ENCODE results near the gene ATP8B1. TPM values are rescaled to one million over a fixed set of nuclear protein-coding genes. Genes with fewer than 3 reads are reported as not detected.
A peak's percentile ranks its signal among the peaks of the same experiment; 100 is the strongest.

Gene ATP8B1
- total and polyA plus RNA-seq, 2 of the 4 experiments (the other 2 are of a cell fraction) = 64.3 to 136 TPM

GRCh38 chr18:57812126-57812477 is 9.0 kb upstream of the ATP8B1 start:
- H2BK5ac ChIP-seq (ENCODE audit: low read depth, low read length, poor library complexity, severe bottlenecking) = peak overlapping the region; percentile 99
- peaks cover 0 to 11% of the 10 kb centered on the region in 2 experiments; a peak in 2 of 4 replicates for H3K79me1 ChIP-seq (ENCODE audit: low read depth in 1 of 2, low read length in 2 of 2)
- DNase-seq = no peak
- H4K8ac ChIP-seq (ENCODE audit: low read depth in 2 of 2, low read length in 2 of 2) = peak overlapping the region; percentile 90 to 91
- peak overlapping the region; percentile 90 for H3K14ac ChIP-seq (replicated peaks; ENCODE audit: low read depth, low read length)
- peak overlapping the region; percentile 82; the same call in 1 of the 2 replicates for H3K18ac ChIP-seq (ENCODE audit: low read depth, low read length)
- no peaks in the 10 kb centered on the region for H4K20me1 ChIP-seq (ENCODE audit: insufficient read depth, low read length)
- ChIA-PET CTCF (interaction anchor here (0.6 kb wide), 1 partner anchor 402 kb away, joined by 4 read pairs; no protein-coding TSS in a partner anchor), POLR2A (ENCODE audit: unreplicated experiment) (no interaction called here)
- intact Hi-C loops (cut with micrococcal nuclease) = no loop called here
- H3K9me3 ChIP-seq (ENCODE audit: control insufficient read depth, insufficient read depth, low read length) = peaks cover 6% of the 10 kb centered on the region; the same call in 1 of the 2 replicates
- BruUV-seq (replicated peaks) = no TSS peak
- H3K27ac ChIP-seq (ENCODE audit: insufficient read depth, low read length) = no peak overlapping the region; the same call in 1 of the 2 replicates
- H2BK15ac ChIP-seq (ENCODE audit: low read depth, low read length) = peak overlapping the region; percentile 100; the same call in 2 of the 3 replicates
- peak overlapping the region; percentile 99 for H2AK5ac ChIP-seq (ENCODE audit: low read depth, low read length)
- peak overlapping the region; percentile 97 for H4K91ac ChIP-seq (ENCODE audit: insufficient read depth, low read depth, low read length)
- H3K4ac ChIP-seq (ENCODE audit: low read depth, low read length) = peak overlapping the region; percentile 95
- H3K9me1 ChIP-seq (ENCODE audit: insufficient read depth, low read length) = peaks cover 20% of the 10 kb centered on the region
- ATAC-seq (ENCODE audit: low read depth) = no peak
- 0 out of 2 replicates have a peak overlapping the region, but pooled peaks have one; percentile 79 for H3K56ac ChIP-seq (ENCODE audit: extremely low read depth, insufficient read depth, low read length)
- TF ChIP-seq BHLHE40 (IDR thresholded peaks at IDR 0.05; ENCODE audit: low read depth, low read length) = no peak
- H3K4me2 ChIP-seq (ENCODE audit: low read depth, low read length) = no peak overlapping the region
- in situ Hi-C loops (cut with MboI; ENCODE audit: low sequenced_read_pairs) = no loop called here
- H3K27me3 ChIP-seq (ENCODE audit: control insufficient read depth, insufficient read depth, low read length) = no peaks in the 10 kb centered on the region
- no peak overlapping the region; the same call in 1 of the 2 replicates for H4K5ac ChIP-seq (ENCODE audit: low read depth, low read length)
- dilution Hi-C loops (cut with HindIII; ENCODE audit: low sequenced_read_pairs, unreplicated experiment) = no loop called here
- H3K23ac ChIP-seq (ENCODE audit: low read depth, low read length) = peak overlapping the region; percentile 66; the same call in 1 of the 2 replicates
- peak overlapping the region; percentile 96 for H2BK120ac ChIP-seq (ENCODE audit: low read depth, low read length)
- no peak overlapping the region for H2AFZ ChIP-seq (replicated peaks; ENCODE audit: low read length, poor library complexity)
- H2AK9ac ChIP-seq (replicated peaks; ENCODE audit: low read depth, low read length, poor library complexity) = no peak overlapping the region
- no peak overlapping the region for H3K4me3 ChIP-seq (ENCODE audit: insufficient read depth, low read depth, low read length)
- no peak overlapping the region for H3K9ac ChIP-seq (ENCODE audit: low read depth, low read length)
- peak overlapping the region; percentile 97 for H2BK20ac ChIP-seq (ENCODE audit: low read depth, low read length)
- peaks cover 3% of the 10 kb centered on the region; the same call in 1 of the 2 replicates for H3K4me1 ChIP-seq (ENCODE audit: control insufficient read depth, insufficient read depth, low read length)
- H3K36me3 ChIP-seq (ENCODE audit: control insufficient read depth, insufficient read depth, low read length) = no peaks in the 10 kb centered on the region
